SK-N-SH treated with all-trans-retinoic acid at 6 μM for 48 hours (cell line): Measurements from ENCODE around the gene ACOXL.
"Not testable (repeated sequence)": the region's sequence is repeated elsewhere in the genome, so short reads cannot be mapped to it uniquely, and the experiment has no call there.

Experiments
- ATAC-seq: fragments of 200-7000 bp; cut with Tn5 transposase; 3 replicates; pipeline ENCODE4 v1.9.1; 2020; ENCODE audit warnings: mild to moderate bottlenecking, moderate library complexity
- ARNTL ChIP-seq: fragments of 450-650 bp; formaldehyde crosslinking; IDR thresholded peaks from 2 replicates; pipeline ENCODE4 v1.5.0; 2020; ENCODE audit warnings: low read depth, mild to moderate bottlenecking, moderate library complexity, borderline replicate concordance
- BACH2 ChIP-seq: fragments of 250-450 bp; sonication (Bioruptor Pico); IDR thresholded peaks from 2 replicates; pipeline ENCODE4 v1.9.0; 2021; ENCODE audit warnings: mild to moderate bottlenecking, borderline replicate concordance
- ESRRG ChIP-seq: fragments of 250-450 bp; sonication (Bioruptor Pico); IDR thresholded peaks from 2 replicates; pipeline ENCODE4 v1.6.1; 2021; ENCODE audit warnings: mild to moderate bottlenecking
- GLIS3 ChIP-seq: fragments of 250-450 bp; sonication (Bioruptor Pico); IDR thresholded peaks from 2 replicates; pipeline ENCODE4 v1.5.0; 2020; ENCODE audit warnings: mild to moderate bottlenecking, moderate library complexity
- ISL1 ChIP-seq: fragments of 250-450 bp; sonication (Bioruptor Pico); IDR thresholded peaks from 2 replicates; pipeline ENCODE4 v2.1.2; 2022; ENCODE audit warnings: mild to moderate bottlenecking, moderate library complexity
- OSR1 ChIP-seq: fragments of 250-450 bp; sonication (Bioruptor Pico); IDR thresholded peaks from 2 replicates; pipeline ENCODE4 v1.8.0; 2022; ENCODE audit warnings: moderate library complexity, mild to moderate bottlenecking, inconsistent platforms
- PPARA ChIP-seq: fragments of 250-450 bp; sonication (Bioruptor Pico); IDR thresholded peaks from 2 replicates; pipeline ENCODE4 v1.5.0; 2020; ENCODE audit warnings: mild to moderate bottlenecking, borderline replicate concordance
- SNAI2 ChIP-seq: fragments of 250-450 bp; sonication (Bioruptor Pico); IDR thresholded peaks from 2 replicates; pipeline ENCODE4 v1.5.0; 2020; ENCODE audit warnings: mild to moderate bottlenecking, moderate library complexity
- TCF4 ChIP-seq: fragments of 250-450 bp; sonication (Bioruptor Pico); IDR thresholded peaks from 2 replicates; pipeline ENCODE4 v1.8.0; 2021; ENCODE audit warnings: mild to moderate bottlenecking, moderate library complexity, borderline replicate concordance
- TOX ChIP-seq: fragments of 250-450 bp; sonication (Bioruptor Pico); IDR thresholded peaks from 2 replicates; pipeline ENCODE4 v1.8.0; 2021; ENCODE audit warnings: mild to moderate bottlenecking, moderate library complexity, borderline replicate concordance
- ZC3H10 ChIP-seq: fragments of 250-450 bp; sonication (Bioruptor Pico); IDR thresholded peaks from 2 replicates; pipeline ENCODE4 v1.5.1; 2021; ENCODE audit warnings: mild to moderate bottlenecking, moderate library complexity
- ZFP3 ChIP-seq: fragments of 250-450 bp; sonication (Bioruptor Pico); IDR thresholded peaks from 2 replicates; pipeline ENCODE4 v1.5.0; 2020; ENCODE audit warnings: mild to moderate bottlenecking, moderate library complexity
- ZFP30 ChIP-seq: fragments of 450-650 bp; formaldehyde crosslinking; IDR thresholded peaks from 2 replicates; pipeline ENCODE4 v1.5.0; 2022; ENCODE audit warnings: mild to moderate bottlenecking, moderate library complexity
- ZNF565 ChIP-seq: fragments of 450-650 bp; formaldehyde crosslinking; conservative IDR thresholded peaks from 2 replicates; pipeline ENCODE4 v1.5.0; 2020; ENCODE audit warnings: low read depth, mild to moderate bottlenecking, moderate library complexity
- ZNF70 ChIP-seq: fragments of 450-650 bp; formaldehyde crosslinking; IDR thresholded peaks from 2 replicates; pipeline ENCODE4 v1.5.0; 2020; ENCODE audit warnings: mild to moderate bottlenecking, moderate library complexity
- TF ChIP-seq, protein P1 (sequence below): fragments of 250-450 bp; sonication (Bioruptor Pico); IDR thresholded peaks from 2 replicates; pipeline ENCODE4 v1.8.0; 2020; ENCODE audit warnings: mild to moderate bottlenecking, moderate library complexity, borderline replicate concordance
- TF ChIP-seq, protein P2 (sequence below): fragments of 250-450 bp; sonication (Bioruptor Pico); IDR thresholded peaks from 2 replicates; pipeline ENCODE4 v1.5.1; 2020; ENCODE audit warnings: low read depth, mild to moderate bottlenecking, moderate library complexity

Gene ACOXL

DNA sequence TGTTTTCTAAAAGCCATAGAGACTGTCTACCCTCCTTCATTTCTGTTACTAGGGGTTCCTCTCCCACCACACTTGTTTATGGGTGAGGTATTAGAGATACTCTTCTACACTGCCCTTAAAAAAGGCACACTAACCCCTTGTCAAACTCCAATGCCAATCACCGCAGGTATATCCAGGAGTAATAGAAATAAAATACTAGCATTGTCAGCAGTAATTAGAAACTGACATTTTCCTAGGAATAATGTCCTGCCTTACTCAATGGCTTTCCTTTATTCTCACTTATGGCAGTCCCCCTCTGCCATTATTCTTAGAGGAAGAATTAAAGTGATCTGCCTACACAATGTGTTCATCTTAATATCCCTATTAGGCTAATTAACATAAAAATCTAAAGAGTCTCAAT is 49.5 kb upstream of the ACOXL start (continued):
- TF ChIP-seq BACH2 (CRISPR knock-in tag): no peak
- no peak for TF ChIP-seq PPARA
- no peak for TF ChIP-seq SNAI2
- TF ChIP-seq, protein P1, sequence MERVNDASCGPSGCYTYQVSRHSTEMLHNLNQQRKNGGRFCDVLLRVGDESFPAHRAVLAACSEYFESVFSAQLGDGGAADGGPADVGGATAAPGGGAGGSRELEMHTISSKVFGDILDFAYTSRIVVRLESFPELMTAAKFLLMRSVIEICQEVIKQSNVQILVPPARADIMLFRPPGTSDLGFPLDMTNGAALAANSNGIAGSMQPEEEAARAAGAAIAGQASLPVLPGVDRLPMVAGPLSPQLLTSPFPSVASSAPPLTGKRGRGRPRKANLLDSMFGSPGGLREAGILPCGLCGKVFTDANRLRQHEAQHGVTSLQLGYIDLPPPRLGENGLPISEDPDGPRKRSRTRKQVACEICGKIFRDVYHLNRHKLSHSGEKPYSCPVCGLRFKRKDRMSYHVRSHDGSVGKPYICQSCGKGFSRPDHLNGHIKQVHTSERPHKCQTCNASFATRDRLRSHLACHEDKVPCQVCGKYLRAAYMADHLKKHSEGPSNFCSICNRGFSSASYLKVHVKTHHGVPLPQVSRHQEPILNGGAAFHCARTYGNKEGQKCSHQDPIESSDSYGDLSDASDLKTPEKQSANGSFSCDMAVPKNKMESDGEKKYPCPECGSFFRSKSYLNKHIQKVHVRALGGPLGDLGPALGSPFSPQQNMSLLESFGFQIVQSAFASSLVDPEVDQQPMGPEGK: no peak
- TF ChIP-seq ISL1 (CRISPR knock-in tag): no peak
- no peak for TF ChIP-seq TCF4 (CRISPR knock-in tag)

DNA sequence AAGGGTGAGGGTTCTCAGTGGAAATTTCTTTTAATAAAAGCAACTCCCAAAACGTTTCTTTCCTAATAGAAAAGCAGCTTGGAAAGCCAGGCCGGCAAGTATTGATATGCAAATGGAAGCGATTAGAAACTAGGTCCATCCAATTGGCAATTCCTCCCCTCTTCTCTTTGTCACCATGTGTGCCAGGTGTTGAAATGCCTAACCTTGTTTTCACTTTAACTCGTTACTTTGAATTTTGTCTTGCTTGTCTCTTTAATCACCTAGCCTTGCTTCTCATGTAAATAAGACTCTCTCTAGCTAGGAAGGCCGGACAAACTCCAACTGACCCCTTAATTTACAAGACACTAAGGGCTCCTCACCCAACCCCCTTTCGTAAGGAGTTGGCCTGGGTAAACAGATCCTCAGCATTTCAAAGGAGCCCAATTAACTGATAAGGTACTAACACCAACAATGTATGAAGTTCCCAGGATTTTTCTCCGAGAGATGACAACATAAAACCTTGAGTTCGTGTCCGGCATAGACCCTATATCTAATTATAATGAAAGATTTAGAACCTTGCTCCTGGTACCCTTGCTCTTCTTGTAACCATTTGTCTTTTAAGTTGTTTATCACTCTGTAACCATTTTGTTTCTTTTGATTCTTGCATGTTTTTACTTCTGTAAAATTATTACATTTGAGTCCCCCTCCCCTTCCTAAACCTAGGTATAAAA is 44.4 kb upstream of the ACOXL start:
- ATAC-seq: not testable (repeated sequence)

DNA sequence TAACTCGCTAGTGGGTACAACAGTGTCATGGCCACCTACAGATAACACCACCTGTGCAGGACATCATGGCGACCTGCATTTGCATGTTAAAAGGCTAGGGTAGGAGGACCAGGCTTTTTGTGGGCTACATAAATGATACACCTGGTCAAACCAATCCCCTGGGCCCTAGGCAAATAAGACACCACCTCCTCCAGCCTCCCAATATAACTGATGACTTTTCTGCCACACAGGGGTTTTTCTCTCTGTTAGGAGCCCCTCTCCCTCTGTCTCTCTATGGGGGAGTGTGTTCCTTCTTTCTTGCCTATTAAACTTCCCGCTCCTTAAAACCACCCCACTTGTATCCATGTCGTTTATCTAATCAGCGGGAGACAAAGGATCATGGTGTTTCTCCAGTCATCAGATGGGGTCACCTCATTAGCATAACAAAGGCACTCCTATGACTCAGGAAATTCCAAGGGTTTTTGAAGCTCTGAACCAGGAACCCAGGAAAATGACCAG is 43.7 kb upstream of the ACOXL start:
- no peak for ATAC-seq
- TF ChIP-seq ZC3H10 (CRISPR knock-in tag) (no peak), GLIS3 (CRISPR knock-in tag) (no peak), ZNF70 (CRISPR knock-in tag) (no peak), ZFP30 (CRISPR knock-in tag) (no peak), ARNTL (CRISPR knock-in tag) (no peak), TOX (CRISPR knock-in tag) (no peak), OSR1 (CRISPR knock-in tag) (no peak), ESRRG (CRISPR knock-in tag) (no peak), ZFP3 (CRISPR knock-in tag) (no peak), BACH2 (CRISPR knock-in tag) (no peak), ZNF565 (CRISPR knock-in tag) (no peak)
- TF ChIP-seq, protein P2, sequence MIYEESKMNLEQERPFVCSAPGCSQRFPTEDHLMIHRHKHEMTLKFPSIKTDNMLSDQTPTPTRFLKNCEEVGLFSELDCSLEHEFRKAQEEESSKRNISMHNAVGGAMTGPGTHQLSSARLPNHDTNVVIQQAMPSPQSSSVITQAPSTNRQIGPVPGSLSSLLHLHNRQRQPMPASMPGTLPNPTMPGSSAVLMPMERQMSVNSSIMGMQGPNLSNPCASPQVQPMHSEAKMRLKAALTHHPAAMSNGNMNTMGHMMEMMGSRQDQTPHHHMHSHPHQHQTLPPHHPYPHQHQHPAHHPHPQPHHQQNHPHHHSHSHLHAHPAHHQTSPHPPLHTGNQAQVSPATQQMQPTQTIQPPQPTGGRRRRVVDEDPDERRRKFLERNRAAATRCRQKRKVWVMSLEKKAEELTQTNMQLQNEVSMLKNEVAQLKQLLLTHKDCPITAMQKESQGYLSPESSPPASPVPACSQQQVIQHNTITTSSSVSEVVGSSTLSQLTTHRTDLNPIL (CRISPR knock-in tag): no peak
- TF ChIP-seq, protein P1: no peak

DNA sequence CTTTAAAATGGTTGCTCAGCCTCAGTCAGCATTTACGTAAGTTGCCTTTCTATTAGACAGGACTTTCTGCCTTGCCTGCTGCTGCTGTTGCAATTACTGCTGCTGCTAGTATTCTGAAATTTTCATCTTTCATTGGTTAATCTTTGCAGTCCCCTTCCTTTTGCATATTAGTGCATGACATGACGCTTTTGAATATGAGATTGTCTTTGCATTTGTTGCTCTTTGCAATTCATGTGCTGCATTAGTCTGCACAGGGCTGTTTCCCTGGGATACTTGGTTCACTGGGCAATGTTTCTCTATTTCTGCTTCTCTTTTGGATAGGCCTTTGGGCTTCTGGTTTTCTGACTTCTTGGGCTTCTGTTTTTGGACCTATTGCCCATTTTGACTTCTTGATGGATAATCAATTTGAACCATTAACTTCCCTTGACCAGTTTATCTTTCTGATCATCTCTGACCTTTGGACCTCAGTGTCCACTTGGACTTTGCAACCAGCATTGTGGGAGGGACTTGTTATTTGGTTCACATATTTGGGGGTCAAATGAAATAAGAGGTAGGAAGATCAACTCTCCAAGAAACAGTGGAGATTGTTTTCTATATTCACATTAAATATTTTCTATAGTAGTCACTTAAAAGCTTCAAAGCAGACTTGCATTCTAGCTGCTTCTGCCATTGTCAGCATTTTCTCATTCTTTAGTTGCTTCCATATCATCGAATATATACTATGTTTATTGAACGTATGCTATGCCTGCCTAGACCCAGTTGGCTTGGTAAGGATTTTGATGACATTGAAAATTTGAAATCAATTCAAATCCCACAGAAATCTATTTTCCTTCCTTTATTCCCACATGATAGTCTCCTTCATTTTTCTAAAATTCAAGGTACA is 42.0 kb upstream of the ACOXL start:
- TF ChIP-seq ZFP3 (CRISPR knock-in tag): no peak
- TF ChIP-seq ZFP30 (CRISPR knock-in tag): no peak
- no peak for ATAC-seq

DNA sequence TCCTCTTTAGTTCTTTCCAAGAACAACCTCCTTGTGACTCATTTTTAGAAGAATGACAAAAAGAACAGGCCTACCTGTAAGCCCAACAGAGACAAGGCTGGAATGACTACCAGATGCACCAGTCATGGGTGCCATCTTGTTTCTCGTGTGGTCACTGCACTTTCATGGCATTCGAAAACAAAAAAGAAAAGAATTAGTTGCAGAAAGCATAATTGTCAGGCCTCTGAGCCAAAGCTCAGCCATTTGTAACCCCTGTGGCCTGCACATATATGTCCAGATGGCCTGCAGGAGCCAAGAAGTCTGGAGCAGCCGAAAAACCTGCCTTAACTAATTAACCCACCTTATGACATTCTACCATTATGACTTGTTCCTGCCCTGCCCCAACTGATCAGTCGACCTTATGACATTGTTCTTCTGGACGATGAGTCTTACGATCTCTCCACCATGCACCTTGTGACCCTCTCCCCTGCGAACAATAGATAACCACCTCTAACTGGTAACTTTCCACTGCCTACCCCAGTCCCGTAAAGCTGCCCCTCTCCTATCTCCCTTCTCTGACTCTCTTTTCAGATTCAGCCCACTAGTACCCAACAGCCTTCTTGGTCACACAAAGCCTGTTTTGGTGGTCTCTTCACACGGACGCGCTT is 40.6 kb upstream of the ACOXL start:
- ATAC-seq: no peak
- no peak for TF ChIP-seq ZNF70 (CRISPR knock-in tag)

DNA sequence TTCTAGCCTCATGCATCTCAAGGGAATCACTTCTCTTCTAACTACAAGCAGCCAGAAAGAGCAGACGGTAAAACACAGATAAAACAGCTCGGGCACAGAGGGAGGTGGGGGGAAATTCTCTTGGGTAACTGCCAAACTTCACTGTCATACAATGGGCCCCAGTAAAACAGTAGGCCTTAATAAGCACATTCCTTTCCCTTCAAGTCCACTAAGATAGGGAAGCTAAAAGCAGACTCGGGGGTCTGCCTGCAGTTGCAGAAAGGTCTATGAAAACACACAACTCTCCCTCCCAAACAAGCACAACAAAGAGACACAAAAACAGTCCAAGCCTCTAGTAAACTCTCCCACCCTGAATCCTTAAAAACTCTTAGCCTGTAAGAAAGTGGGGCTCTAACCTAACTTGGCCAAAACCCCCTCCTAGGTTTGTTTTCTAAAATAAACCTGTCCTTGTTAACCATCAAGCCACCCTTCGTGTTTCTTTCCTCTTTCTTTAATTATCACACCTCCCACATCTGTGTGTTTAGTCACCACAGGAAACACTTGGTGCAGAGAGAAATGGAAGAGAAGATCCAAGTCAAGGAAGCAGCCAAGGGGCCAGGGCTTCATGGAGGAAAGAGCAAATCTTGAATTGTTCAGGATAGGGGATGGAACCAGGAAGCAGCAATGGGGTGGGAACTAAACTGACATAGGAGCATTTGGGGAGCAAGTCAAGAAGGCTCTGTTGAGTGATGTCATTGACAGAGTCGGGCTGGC is 37.1 kb upstream of the ACOXL start:
- not testable (repeated sequence) for ATAC-seq

DNA sequence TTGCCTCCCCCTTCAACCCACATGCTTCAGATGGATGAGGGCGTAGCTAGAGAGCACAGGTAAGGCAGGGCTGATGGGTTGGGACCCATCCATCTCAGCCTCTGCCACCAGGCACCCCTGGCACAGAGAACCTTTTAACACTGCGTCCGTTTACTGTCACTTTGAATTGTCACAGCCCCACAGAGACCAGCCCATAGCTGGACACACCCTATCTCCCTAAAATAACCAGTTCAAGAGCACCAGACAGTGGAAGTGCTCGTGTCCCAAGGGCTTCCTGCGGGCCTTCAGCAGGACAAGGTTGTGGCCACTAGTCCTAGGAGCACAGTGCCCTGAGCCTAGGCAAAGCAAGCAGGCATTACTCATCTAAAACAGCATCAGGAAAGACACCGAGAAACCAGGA is 34.1 kb upstream of the ACOXL start:
- ATAC-seq: not testable (repeated sequence)
